Measurements from ENCODE around the gene HRH1.

- TF ChIP-seq CTCF (IDR thresholded peaks at IDR 0.05 in 4 of 5, conservative IDR thresholded peaks at IDR 0.05 in 1 of 5): no peak
- no peak for TF ChIP-seq POLR2A (IDR thresholded peaks at IDR 0.05)
Observed at GRCh38 chr3:11305509-11305908, 151.2 kb downstream of the HRH1 start.
